HCT116 (cell line): ENCODE measurements around the gene CTIF. TPM values are rescaled to one million over a fixed set of nuclear protein-coding genes. Genes with fewer than 3 reads are reported as not detected.

Source experiments
- ATAC-seq: fragments of 200-7000 bp; cut with Tn5 transposase; 2 replicates; pipeline ENCODE4 v1.9.1; 2020; ENCODE audit warnings: mild to moderate bottlenecking, moderate library complexity
- BruUV-seq: library from RNA; stranded (reverse); fragments of 400-500 nt; replicated peaks from 2 replicates; lab custom pipeline; 2021; lab: Mats Ljungman, UMichigan
- CTCF ChIA-PET: fragments of 300-600 bp; sonication (Branson Sonifier 250); formaldehyde crosslinking; loops from one replicate; lab custom pipeline; 2021; ENCODE audit warnings: antibody characterized with exemption; lab: Charles Lee
- POLR2A ChIA-PET: fragments of 300-600, 350-600 bp; sonication (Branson Sonifier 250); formaldehyde crosslinking; loops from one replicate; lab custom pipeline; 2021; ENCODE audit warnings: antibody characterized with exemption; lab: Charles Lee
- RAD21 ChIA-PET, 2 experiments: fragments of 300-600 bp; sonication (Branson Sonifier 250); formaldehyde crosslinking; loops; one replicate each; lab custom pipeline; 2023; ENCODE audit warnings: low total read pairs in 2 of 2; ENCODE audit not compliant: uncharacterized antibody in 2 of 2, unreplicated experiment in 2 of 2, low non-redundant PET in 1 of 2; lab: Charles Lee
- DNase-seq: peaks from one replicate; pipeline ENCODE4 v3.0.0-alpha.2; 2010; ENCODE audit warnings: low read depth, low spot score
- H2AFZ ChIP-seq: fragments of 200-600 bp; shearing (Covaris generic), sonication (generic); 2 replicates; pipeline ENCODE4 v1.6.1; 2017; ENCODE audit warnings: low read depth, mixed run types, mixed read lengths, antibody characterized with exemption, low read length; ENCODE audit not compliant: poor library complexity, severe bottlenecking
- H3K27ac ChIP-seq: 2 replicates; pipeline ENCODE4 v1.5.1; 2012; ENCODE audit warnings: low read depth, low read length
- H3K27me3 ChIP-seq: fragments of 200-600 bp; sonication (generic); 2 replicates; pipeline ENCODE4 v1.6.1; 2016; ENCODE audit warnings: mixed run types, low read length, mixed read lengths; ENCODE audit not compliant: insufficient read depth
- H3K36me3 ChIP-seq, 2 experiments: fragments of 200-500 bp in 1 of 2; fragments of 200-600 bp in 1 of 2; sonication (Bioruptor generic) in 1 of 2; sonication (generic) in 1 of 2; 2 replicates each; pipeline versions ENCODE4 v1.5.1 to v1.6.1; 2014 to 2016; ENCODE audit warnings: low read length in 2 of 2, inconsistent platforms in 1 of 2, mixed read lengths in 1 of 2, mixed run types in 1 of 2; ENCODE audit not compliant: insufficient read depth in 2 of 2, control insufficient read depth in 1 of 2
- H3K4me1 ChIP-seq, 2 experiments: fragments of 200-600 bp in 1 of 2; sonication (generic) in 1 of 2; 2 replicates each; pipeline versions ENCODE4 v1.5.1 to v1.6.1; 2012 to 2017; ENCODE audit warnings: low read length in 2 of 2, inconsistent platforms in 1 of 2, mild to moderate bottlenecking in 1 of 2, mixed read lengths in 1 of 2, mixed run types in 1 of 2, moderate library complexity in 1 of 2; ENCODE audit not compliant: insufficient read depth in 2 of 2, control insufficient read depth in 1 of 2
- H3K4me2 ChIP-seq: fragments of 200-600 bp; sonication (generic); 2 replicates; pipeline ENCODE4 v1.6.1; 2017; ENCODE audit warnings: mixed run types, low read length, mixed read lengths
- H3K4me3 ChIP-seq, 2 experiments: fragments of 200-600 bp in 1 of 2; sonication (generic) in 1 of 2; replicated peaks in 1 of 2; 2 replicates each; pipeline ENCODE4 v1.5.1; 2011 to 2016; ENCODE audit warnings: low read length in 2 of 2, control low read depth in 1 of 2, low read depth in 1 of 2, mild to moderate bottlenecking in 1 of 2, mixed read lengths in 1 of 2, mixed run types in 1 of 2
- H3K79me2 ChIP-seq: fragments of 200-600 bp; sonication (generic); 2 replicates; pipeline ENCODE4 v1.6.1; 2017; ENCODE audit warnings: mild to moderate bottlenecking, mixed run types, low read length, moderate library complexity, mixed read lengths; ENCODE audit not compliant: insufficient read depth
- H3K9ac ChIP-seq: fragments of 200-600 bp; sonication (generic); 2 replicates; pipeline ENCODE4 v1.6.1; 2016; ENCODE audit warnings: low read length, mixed read lengths
- H3K9me2 ChIP-seq: fragments of 200-600 bp; sonication (generic), shearing (Covaris generic); 2 replicates; pipeline ENCODE4 v1.6.1; 2017; ENCODE audit warnings: mixed run types, mild to moderate bottlenecking, moderate library complexity; ENCODE audit not compliant: insufficient read depth
- H3K9me3 ChIP-seq, 2 experiments: fragments of 200-500 bp in 1 of 2; fragments of 200-600 bp in 1 of 2; sonication (Bioruptor generic) in 1 of 2; sonication (generic) in 1 of 2; 2 replicates each; pipeline ENCODE4 v1.6.1; 2014 to 2017; ENCODE audit warnings: low read length in 2 of 2, mixed read lengths in 2 of 2, inconsistent platforms in 1 of 2, low read depth in 1 of 2, mild to moderate bottlenecking in 1 of 2, mixed run types in 1 of 2, moderate library complexity in 1 of 2; ENCODE audit not compliant: control insufficient read depth in 1 of 2, insufficient read depth in 1 of 2
- H4K20me1 ChIP-seq: fragments of 200-600 bp; sonication (generic), shearing (Covaris generic); 2 replicates; pipeline ENCODE4 v1.6.1; 2017; ENCODE audit warnings: mixed run types, mild to moderate bottlenecking, moderate library complexity; ENCODE audit not compliant: insufficient read depth
- ATF3 ChIP-seq: IDR thresholded peaks from 2 replicates; pipeline ENCODE4 v1.6.1; 2012
- CEBPB ChIP-seq: IDR thresholded peaks from 2 replicates; pipeline ENCODE4 v1.6.1; 2012; ENCODE audit warnings: low read depth
- EGR1 ChIP-seq: IDR thresholded peaks from 2 replicates; pipeline ENCODE4 v1.6.1; 2012; ENCODE audit warnings: low read depth
- ELF1 ChIP-seq: IDR thresholded peaks from 2 replicates; pipeline ENCODE4 v1.6.1; 2012; ENCODE audit warnings: low read depth, borderline replicate concordance
- EZH2 ChIP-seq: fragments of 200-600 bp; sonication (generic); IDR thresholded peaks from 2 replicates; pipeline ENCODE4 v1.6.1; 2017; ENCODE audit warnings: antibody characterized with exemption, mixed run types
- EZH2phosphoT487 ChIP-seq: fragments of 200-600 bp; IDR thresholded peaks from 2 replicates; pipeline ENCODE4 v1.6.1; 2018; ENCODE audit warnings: antibody characterized with exemption, borderline replicate concordance
- JUND ChIP-seq: IDR thresholded peaks from 2 replicates; pipeline ENCODE4 v1.6.1; 2012
- MAX ChIP-seq: IDR thresholded peaks from 2 replicates; pipeline ENCODE4 v1.6.1; 2012
- POLR2A ChIP-seq: IDR thresholded peaks from 2 replicates; pipeline ENCODE4 v1.7.0; 2011; ENCODE audit warnings: borderline replicate concordance; ENCODE audit not compliant: insufficient read depth, insufficient read length; ENCODE audit errors: extremely low read depth
- POLR2AphosphoS5 ChIP-seq: IDR thresholded peaks from 2 replicates; pipeline ENCODE4 v1.6.1; 2011; ENCODE audit warnings: mild to moderate bottlenecking, low read depth, low read length, moderate library complexity
- REST ChIP-seq: IDR thresholded peaks from 2 replicates; pipeline ENCODE4 v1.6.1; 2012; ENCODE audit warnings: low read depth
- SIN3A ChIP-seq: IDR thresholded peaks from 2 replicates; pipeline ENCODE4 v1.6.1; 2012; ENCODE audit warnings: low read depth
- SP1 ChIP-seq: IDR thresholded peaks from 2 replicates; pipeline ENCODE4 v1.6.1; 2012; ENCODE audit warnings: low read depth
- SRF ChIP-seq: IDR thresholded peaks from 2 replicates; pipeline ENCODE4 v1.6.1; 2012; ENCODE audit warnings: low read depth
- TCF7L2 ChIP-seq: IDR thresholded peaks from 2 replicates; pipeline ENCODE4 v1.7.0; 2011; ENCODE audit warnings: borderline replicate concordance, inconsistent platforms; ENCODE audit not compliant: insufficient read depth, insufficient read length; ENCODE audit errors: extremely low read depth
- YY1 ChIP-seq: IDR thresholded peaks from 2 replicates; pipeline ENCODE4 v1.6.1; 2011; ENCODE audit warnings: low read length, low read depth, moderate library complexity, mild to moderate bottlenecking; ENCODE audit not compliant: insufficient replicate concordance; ENCODE audit errors: extremely low read depth
- ZBTB33 ChIP-seq: IDR thresholded peaks from 2 replicates; pipeline ENCODE4 v1.6.1; 2011; ENCODE audit warnings: mild to moderate bottlenecking, low read length, moderate library complexity; ENCODE audit not compliant: insufficient replicate concordance; ENCODE audit errors: extremely low read depth
- ZFX ChIP-seq: fragments of 450-650 bp; IDR thresholded peaks from 2 replicates; pipeline ENCODE4 v1.6.1; 2017
- ZNF274 ChIP-seq: fragments of 200-500 bp; sonication (Bioruptor generic); IDR thresholded peaks from 2 replicates; pipeline ENCODE4 v1.6.1; 2014; ENCODE audit warnings: mild to moderate bottlenecking, low read depth, low read length, inconsistent platforms
- intact Hi-C: fragments of 100-400 bp; cut with micrococcal nuclease; formaldehyde crosslinking; loops from 2 replicates; pipeline ENCODE4 v1.10.0; 2022
- total RNA-seq: library from RNA; stranded (reverse); gene quantifications from one replicate; pipeline ENCODE4 v1.2.1, GENCODE V29; 2021; ENCODE audit not compliant: unreplicated experiment

Gene CTIF
- total RNA-seq, 1 experiment from 2014 or later: 19.7 TPM

GRCh38 chr18:48826806-48827205 is 288.0 kb downstream of the CTIF start:
- Histone ChIP-seq H3K36me3 (no peaks in the 10 kb centered on the region), H2AFZ (no peak overlapping the region), H3K9ac (no peak overlapping the region), H3K9me2 (no peaks in the 10 kb centered on the region), H3K4me2 (no peak overlapping the region), H3K4me1 (peaks cover 25 to 34% of the 10 kb centered on the region in 2 experiments), H4K20me1 (no peaks in the 10 kb centered on the region), H3K9me3 (no peaks in the 10 kb centered on the region), H3K27ac (no peak overlapping the region), H3K79me2 (no peaks in the 10 kb centered on the region), H3K27me3 (no peaks in the 10 kb centered on the region), H3K4me3 (no peak overlapping the region)
- ATAC-seq (no peak), DNase-seq (no peak)
- no TSS peak for BruUV-seq
- ChIA-PET POLR2A (no interaction called here), RAD21 (no interaction called here), CTCF (no interaction called here)
- intact Hi-C loops: no loop called here
- TF ChIP-seq JUND (no peak), POLR2AphosphoS5 (no peak), POLR2A (no peak), REST (no peak), EZH2phosphoT487 (no peak), ELF1 (no peak), MAX (no peak), ATF3 (no peak), EGR1 (no peak), ZFX (no peak), YY1 (no peak), TCF7L2 (no peak), ZNF274 (no peak), ZBTB33 (no peak), SRF (no peak), EZH2 (no peak), CEBPB (no peak), SP1 (no peak), SIN3A (no peak)
